SK-N-SH (cell line): ENCODE measurements around the gene TJP1. TPM values are rescaled to one million over a fixed set of nuclear protein-coding genes. Genes with fewer than 3 reads are reported as not detected.

Source experiments
- CTCF ChIA-PET: fragments of 300-600, 350-600 bp; formaldehyde crosslinking; extraction: SDS; loops from one replicate; lab custom pipeline; 2021; lab: Yijun Ruan, JAX
- POLR2A ChIA-PET: fragments of 350-600 bp; sonication (Branson Sonifier 250); formaldehyde crosslinking; extraction: SDS; loops from one replicate; lab custom pipeline; 2020; ENCODE audit warnings: antibody characterized with exemption, inconsistent platforms; lab: Yijun Ruan, JAX
- DNase-seq: peaks from one replicate; pipeline ENCODE4 v3.0.0; 2012
- H2AFZ ChIP-seq: fragments of 200-600 bp; sonication (generic); 2 replicates; pipeline ENCODE4 v1.8.1; 2016; ENCODE audit warnings: antibody characterized with exemption, mild to moderate bottlenecking, low read depth
- H3F3A ChIP-seq: fragments of 200-600 bp; sonication (generic); replicated peaks from 2 replicates; pipeline ENCODE3; 2016; ENCODE audit warnings: antibody characterized with exemption, mild to moderate bottlenecking; ENCODE audit not compliant: insufficient read depth
- H3K27ac ChIP-seq, 2 experiments: fragments of 200-500 bp in 1 of 2; fragments of 200-600 bp in 1 of 2; sonication (Bioruptor generic) in 1 of 2; sonication (generic), shearing (Covaris generic) in 1 of 2; 2 replicates each; pipeline versions ENCODE4 v1.5.1 to v1.6.1; 2014 to 2016; ENCODE audit warnings: low read depth in 2 of 2, inconsistent platforms in 1 of 2, low read length in 1 of 2, mild to moderate bottlenecking in 1 of 2, mixed read lengths in 1 of 2
- H3K27me3 ChIP-seq: fragments of 200-600 bp; sonication (generic), shearing (Covaris generic); 2 replicates; pipeline ENCODE4 v1.6.1; 2016; ENCODE audit warnings: mixed run types; ENCODE audit not compliant: insufficient read depth
- H3K36me3 ChIP-seq, 2 experiments: fragments of 200-500 bp in 1 of 2; fragments of 200-600 bp in 1 of 2; sonication (Bioruptor generic) in 1 of 2; sonication (generic) in 1 of 2; replicated peaks in 1 of 2; 2 replicates each; pipeline versions ENCODE3 to v1.5.1; 2014 to 2016; ENCODE audit warnings: low read length in 1 of 2, mild to moderate bottlenecking in 1 of 2; ENCODE audit not compliant: insufficient read depth in 2 of 2, control insufficient read depth in 1 of 2
- H3K4me1 ChIP-seq, 2 experiments: fragments of 200-500 bp in 1 of 2; fragments of 200-600 bp in 1 of 2; sonication (Bioruptor generic) in 1 of 2; sonication (generic), shearing (Covaris generic) in 1 of 2; 2 replicates each; pipeline versions ENCODE4 v1.5.1 to v1.6.1; 2014 to 2016; ENCODE audit warnings: low read depth in 1 of 2, low read length in 1 of 2, mixed run types in 1 of 2; ENCODE audit not compliant: insufficient read depth in 2 of 2, control insufficient read depth in 1 of 2
- H3K4me2 ChIP-seq: fragments of 200-600 bp; sonication (generic), shearing (Covaris generic); 2 replicates; pipeline ENCODE4 v1.6.1; 2017; ENCODE audit warnings: mixed run types
- H3K4me3 ChIP-seq, 2 experiments: fragments of 200-500 bp in 1 of 2; fragments of 200-600 bp in 1 of 2; sonication (Bioruptor generic) in 1 of 2; sonication (generic), shearing (Covaris generic) in 1 of 2; 2 replicates each; pipeline versions ENCODE4 v1.5.1 to v1.8.1; 2014 to 2016; ENCODE audit warnings: low read depth in 2 of 2, inconsistent platforms in 1 of 2, low read length in 1 of 2, mild to moderate bottlenecking in 1 of 2, mixed read lengths in 1 of 2, moderate library complexity in 1 of 2
- H3K79me2 ChIP-seq: fragments of 200-600 bp; sonication (generic); 2 replicates; pipeline ENCODE4 v1.8.1; 2017; ENCODE audit warnings: mild to moderate bottlenecking; ENCODE audit not compliant: insufficient read depth
- H3K9ac ChIP-seq: fragments of 200-600 bp; sonication (generic); 2 replicates; pipeline ENCODE4 v1.6.1; 2017; ENCODE audit warnings: mixed run types
- H3K9me2 ChIP-seq: fragments of 200-600 bp; sonication (generic); 2 replicates; pipeline ENCODE4 v1.6.1; 2017; ENCODE audit warnings: mixed run types
- H3K9me3 ChIP-seq: fragments of 200-600 bp; sonication (generic); 2 replicates; pipeline ENCODE4 v1.6.1; 2017; ENCODE audit warnings: mixed run types, mild to moderate bottlenecking, moderate library complexity
- H4K20me1 ChIP-seq: fragments of 200-600 bp; sonication (generic); 2 replicates; pipeline ENCODE4 v1.6.1; 2017; ENCODE audit warnings: mild to moderate bottlenecking, mixed run types; ENCODE audit not compliant: insufficient read depth
- ELF1 ChIP-seq: IDR thresholded peaks from 2 replicates; pipeline ENCODE4 v1.4.0; 2012
- FOXJ3 ChIP-seq: sonication (generic); formaldehyde crosslinking; IDR thresholded peaks from 2 replicates; pipeline ENCODE4 v1.5.1; 2020; ENCODE audit warnings: mild to moderate bottlenecking, missing genetic modification reagents
- GABPA ChIP-seq: IDR thresholded peaks from 2 replicates; pipeline ENCODE4 v1.4.0; 2012; ENCODE audit warnings: low read depth, mild to moderate bottlenecking
- GATA2 ChIP-seq: sonication (generic); formaldehyde crosslinking; IDR thresholded peaks from 2 replicates; pipeline ENCODE4 v1.5.0; 2020; ENCODE audit warnings: mild to moderate bottlenecking, missing genetic modification reagents
- IRF3 ChIP-seq: fragments of 150-350 bp; IDR thresholded peaks from 2 replicates; pipeline ENCODE4 v1.6.1; 2016; ENCODE audit warnings: mild to moderate bottlenecking, low read depth, low read length
- JUND ChIP-seq: IDR thresholded peaks from 2 replicates; pipeline ENCODE4 v1.4.0; 2012
- MEF2A ChIP-seq: IDR thresholded peaks from 2 replicates; pipeline ENCODE4 v1.4.0; 2012; ENCODE audit warnings: low read depth, borderline replicate concordance
- NFIC ChIP-seq: IDR thresholded peaks from 2 replicates; pipeline ENCODE4 v1.4.0; 2012; ENCODE audit warnings: borderline replicate concordance
- NRF1 ChIP-seq: IDR thresholded peaks from 2 replicates; pipeline ENCODE4 v1.6.1; 2012; ENCODE audit warnings: low read depth, mild to moderate bottlenecking, low read length
- POLR2AphosphoS5 ChIP-seq: IDR thresholded peaks from 2 replicates; pipeline ENCODE4 v1.6.1; 2012; ENCODE audit warnings: low read depth, low read length
- RAD21 ChIP-seq: IDR thresholded peaks from 2 replicates; pipeline ENCODE4 v1.6.1; 2012; ENCODE audit warnings: mild to moderate bottlenecking, low read length
- SMC3 ChIP-seq: IDR thresholded peaks from 2 replicates; pipeline ENCODE4 v1.6.1; 2012; ENCODE audit warnings: low read depth, low read length, improper control_type of control experiment
- TEAD4 ChIP-seq: IDR thresholded peaks from 2 replicates; pipeline ENCODE4 v1.4.0; 2012; ENCODE audit warnings: mild to moderate bottlenecking, borderline replicate concordance; ENCODE audit not compliant: insufficient read depth
- YY1 ChIP-seq: IDR thresholded peaks from 2 replicates; pipeline ENCODE4 v1.4.0; 2012; ENCODE audit warnings: low read depth, mild to moderate bottlenecking
- WGBS: methylation state at CpG from one replicate; pipeline ENCODE4 v1.1.6; 2017; ENCODE audit warnings: low lambda C conversion rate; 5-methylcytosine and 5-hydroxymethylcytosine counted together
- polyA plus RNA-seq, 3 experiments: library from polyadenylated mRNA; depleted of rRNA; stranded (reverse); fragments of >200 nt; gene quantifications; 2 replicates each; pipeline ENCODE4 v1.2.3, GENCODE V29; 2012
- TF ChIP-seq, protein P1 (sequence below): fragments of 150-350 bp; IDR thresholded peaks from 2 replicates; pipeline ENCODE4 v1.6.1; 2017; ENCODE audit warnings: antibody characterized with exemption, low read length, low read depth, borderline replicate concordance
- TF ChIP-seq, protein P2 (sequence below): IDR thresholded peaks from 2 replicates; pipeline ENCODE4 v1.4.0; 2012; ENCODE audit warnings: low read depth, borderline replicate concordance
- TF ChIP-seq, protein P3 (sequence below): IDR thresholded peaks from 2 replicates; pipeline ENCODE4 v1.4.0; 2012; ENCODE audit warnings: low read depth, borderline replicate concordance

The TJP1 gene
- polyA plus RNA-seq, 1 of the 3 experiments (the other 2 are of a cell fraction): 17.5 TPM

- 62% methylated on average over 2 of the region's 2 CpGs for WGBS
- ChIA-PET CTCF (no interaction called here), POLR2A (no interaction called here)
- Histone ChIP-seq H3F3A (peaks cover 3% of the 10 kb centered on the region), H3K4me1 (peaks cover 0 to 2% of the 10 kb centered on the region in 2 experiments; a peak in 1 of 4 replicates), H3K9me2 (no peaks in the 10 kb centered on the region), H3K27me3 (no peaks in the 10 kb centered on the region; the same call in 1 of the 2 replicates), H3K9me3 (no peaks in the 10 kb centered on the region), H3K9ac (no peak overlapping the region), H3K79me2 (no peaks in the 10 kb centered on the region), H4K20me1 (no peaks in the 10 kb centered on the region), H3K27ac (no peak overlapping the region), H3K4me3 (no peak overlapping the region), H2AFZ (no peak overlapping the region), H3K4me2 (no peak overlapping the region), H3K36me3 (no peaks in the 10 kb centered on the region)
- no peak for DNase-seq
- TF ChIP-seq NFIC: no peak
- TF ChIP-seq RAD21: no peak
- TF ChIP-seq YY1: no peak
- TF ChIP-seq, protein P1, sequence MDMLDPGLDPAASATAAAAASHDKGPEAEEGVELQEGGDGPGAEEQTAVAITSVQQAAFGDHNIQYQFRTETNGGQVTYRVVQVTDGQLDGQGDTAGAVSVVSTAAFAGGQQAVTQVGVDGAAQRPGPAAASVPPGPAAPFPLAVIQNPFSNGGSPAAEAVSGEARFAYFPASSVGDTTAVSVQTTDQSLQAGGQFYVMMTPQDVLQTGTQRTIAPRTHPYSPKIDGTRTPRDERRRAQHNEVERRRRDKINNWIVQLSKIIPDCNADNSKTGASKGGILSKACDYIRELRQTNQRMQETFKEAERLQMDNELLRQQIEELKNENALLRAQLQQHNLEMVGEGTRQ: no peak
These were observed 38.6 kb upstream of the TJP1 start for GRCh38 chr15:29860872-29861271.

GRCh38 chr15:29859973-29860715 lies 37.9 kb upstream of the TJP1 start:
- ChIA-PET CTCF (no interaction called here), POLR2A (no interaction called here)
- Histone ChIP-seq H3K27me3 (no peaks in the 10 kb centered on the region; the same call in 1 of the 2 replicates), H3K27ac (no peak overlapping the region; a peak in 1 of 4 replicates), H3K4me2 (peak overlapping the region; percentile 6; the same call in 1 of the 2 replicates), H3K79me2 (no peaks in the 10 kb centered on the region), H3F3A (peaks cover 3% of the 10 kb centered on the region), H3K4me3 (no peak overlapping the region), H3K4me1 (peaks cover 0 to 2% of the 10 kb centered on the region in 2 experiments; a peak in 1 of 4 replicates)
- TF ChIP-seq POLR2AphosphoS5 (no peak), FOXJ3 (CRISPR knock-in tag) (no peak), MEF2A (no peak), IRF3 (no peak), TEAD4 (no peak), JUND (no peak), ELF1 (no peak), NRF1 (no peak), NFIC (no peak), GATA2 (CRISPR knock-in tag) (no peak), GABPA (no peak), RAD21 (no peak), SMC3 (no peak)
- TF ChIP-seq, protein P2, sequence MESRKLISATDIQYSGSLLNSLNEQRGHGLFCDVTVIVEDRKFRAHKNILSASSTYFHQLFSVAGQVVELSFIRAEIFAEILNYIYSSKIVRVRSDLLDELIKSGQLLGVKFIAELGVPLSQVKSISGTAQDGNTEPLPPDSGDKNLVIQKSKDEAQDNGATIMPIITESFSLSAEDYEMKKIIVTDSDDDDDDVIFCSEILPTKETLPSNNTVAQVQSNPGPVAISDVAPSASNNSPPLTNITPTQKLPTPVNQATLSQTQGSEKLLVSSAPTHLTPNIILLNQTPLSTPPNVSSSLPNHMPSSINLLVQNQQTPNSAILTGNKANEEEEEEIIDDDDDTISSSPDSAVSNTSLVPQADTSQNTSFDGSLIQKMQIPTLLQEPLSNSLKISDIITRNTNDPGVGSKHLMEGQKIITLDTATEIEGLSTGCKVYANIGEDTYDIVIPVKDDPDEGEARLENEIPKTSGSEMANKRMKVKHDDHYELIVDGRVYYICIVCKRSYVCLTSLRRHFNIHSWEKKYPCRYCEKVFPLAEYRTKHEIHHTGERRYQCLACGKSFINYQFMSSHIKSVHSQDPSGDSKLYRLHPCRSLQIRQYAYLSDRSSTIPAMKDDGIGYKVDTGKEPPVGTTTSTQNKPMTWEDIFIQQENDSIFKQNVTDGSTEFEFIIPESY: no peak
- TF ChIP-seq, protein P3, sequence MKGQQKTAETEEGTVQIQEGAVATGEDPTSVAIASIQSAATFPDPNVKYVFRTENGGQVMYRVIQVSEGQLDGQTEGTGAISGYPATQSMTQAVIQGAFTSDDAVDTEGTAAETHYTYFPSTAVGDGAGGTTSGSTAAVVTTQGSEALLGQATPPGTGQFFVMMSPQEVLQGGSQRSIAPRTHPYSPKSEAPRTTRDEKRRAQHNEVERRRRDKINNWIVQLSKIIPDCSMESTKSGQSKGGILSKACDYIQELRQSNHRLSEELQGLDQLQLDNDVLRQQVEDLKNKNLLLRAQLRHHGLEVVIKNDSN: no peak
- TF ChIP-seq, protein P1: no peak
- TF ChIP-seq, all 33 proteins: peak for 0
- WGBS: 67% methylated on average over 4 of the region's 4 CpGs
- H4K20me1 ChIP-seq: no peaks in the 10 kb centered on the region
- H3K9me2 ChIP-seq: no peaks in the 10 kb centered on the region
- no peaks in the 10 kb centered on the region for H3K9me3 ChIP-seq
- no peak for DNase-seq
- H3K9ac ChIP-seq: no peak overlapping the region
- H3K36me3 ChIP-seq: no peaks in the 10 kb centered on the region
- 0 out of 2 replicates have a peak overlapping the region, but pooled peaks have one; percentile 54 for H2AFZ ChIP-seq
